CD1c-positive myeloid dendritic cell (primary cell): Measurements from ENCODE around the gene NRIP2.

Experiments used
- DNase-seq: peaks from one replicate; pipeline ENCODE4 v3.0.0-alpha.2; 2016; ENCODE audit errors: extremely low spot score

NRIP2 gene

DNA sequence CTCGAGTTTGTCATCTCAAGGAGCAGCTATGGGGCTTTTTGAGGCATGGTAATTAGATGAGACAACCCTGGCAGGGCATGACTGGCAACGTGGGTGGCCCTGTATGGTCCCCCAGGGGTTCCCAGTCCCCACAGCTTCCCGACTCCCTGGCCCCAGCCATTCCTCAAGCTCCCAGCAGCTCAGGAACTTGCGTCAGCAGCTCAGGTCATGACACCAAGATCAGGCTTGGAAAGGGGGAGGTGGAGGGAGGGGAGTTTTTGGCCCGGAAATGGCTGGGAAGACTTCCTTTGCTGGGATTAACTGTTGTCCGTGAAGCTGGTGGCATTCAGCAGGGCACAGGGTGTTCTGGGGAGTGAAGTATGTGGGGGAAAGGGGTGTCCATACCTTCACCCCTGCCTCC is 10.4 kb upstream of the NRIP2 start:
- DNase-seq, result no peak

DNA sequence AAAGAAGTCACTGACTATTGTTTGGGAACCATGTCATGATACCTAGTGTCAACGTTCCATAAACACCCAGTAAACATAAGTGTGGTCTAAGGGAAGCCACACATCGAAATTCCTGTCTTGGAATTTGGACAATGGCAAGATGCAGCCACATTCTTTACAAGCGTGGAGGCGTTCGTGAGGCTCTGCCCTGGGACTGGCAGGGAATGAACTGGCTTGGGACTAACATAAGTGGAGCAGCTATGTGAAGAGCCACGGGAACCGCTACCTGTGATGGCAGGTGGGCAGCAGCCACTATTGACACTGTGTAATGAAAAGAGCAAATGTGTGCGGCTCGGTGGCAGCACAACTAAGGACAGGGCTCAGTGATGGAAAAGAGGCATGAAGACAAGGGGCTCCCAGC is 10.0 kb upstream of the NRIP2 start:
- DNase-seq, result no peak

DNA sequence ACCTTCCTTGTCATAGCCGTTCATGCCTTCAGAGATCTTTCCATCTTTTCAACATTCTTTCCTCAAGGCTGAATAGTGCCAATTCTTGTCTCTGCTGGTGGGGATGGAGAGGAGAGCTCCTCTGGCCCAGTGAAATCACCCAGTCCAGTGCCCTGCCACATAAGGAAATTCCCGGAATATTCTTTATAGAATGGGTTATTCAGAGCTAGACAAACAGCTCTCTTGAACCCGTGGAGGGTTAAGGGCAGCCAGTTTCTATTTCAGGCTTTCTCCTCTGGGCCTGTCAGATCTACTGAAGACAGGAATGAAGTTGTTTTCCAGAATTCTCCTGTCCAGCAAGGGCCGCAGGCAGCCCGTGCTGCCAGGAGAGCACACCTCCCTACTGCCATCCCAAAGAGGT is 8.1 kb upstream of the NRIP2 start:
- DNase-seq, result no peak

DNA sequence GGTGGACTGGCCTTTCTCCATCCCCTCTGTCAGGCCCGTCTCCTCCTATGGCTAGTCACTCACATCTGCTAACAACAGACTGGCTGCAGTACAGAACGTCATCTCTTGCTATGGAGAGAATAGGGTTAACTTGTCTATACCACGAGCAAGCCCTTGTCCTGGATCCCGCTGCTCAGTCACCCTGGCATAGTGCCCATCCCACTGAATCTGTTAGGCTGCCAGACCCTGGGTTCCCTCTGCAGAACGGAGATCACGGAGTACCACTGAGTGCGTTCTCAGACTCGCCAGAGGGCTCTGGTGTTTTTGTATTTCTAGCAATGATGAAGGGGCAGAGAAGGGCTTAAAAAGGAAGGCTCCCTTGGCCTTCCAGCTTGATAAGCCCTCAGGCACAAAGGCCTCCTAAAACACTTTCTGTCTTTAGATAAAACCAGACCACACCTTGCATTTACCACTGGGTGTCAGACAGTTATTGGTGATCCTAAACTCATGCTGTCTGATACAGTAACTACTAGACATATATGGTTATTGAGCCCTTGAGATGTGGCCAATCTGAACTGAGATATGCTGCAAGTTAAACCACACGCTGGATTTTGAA is 6.3 kb upstream of the NRIP2 start:
- DNase-seq, result no peak

DNA sequence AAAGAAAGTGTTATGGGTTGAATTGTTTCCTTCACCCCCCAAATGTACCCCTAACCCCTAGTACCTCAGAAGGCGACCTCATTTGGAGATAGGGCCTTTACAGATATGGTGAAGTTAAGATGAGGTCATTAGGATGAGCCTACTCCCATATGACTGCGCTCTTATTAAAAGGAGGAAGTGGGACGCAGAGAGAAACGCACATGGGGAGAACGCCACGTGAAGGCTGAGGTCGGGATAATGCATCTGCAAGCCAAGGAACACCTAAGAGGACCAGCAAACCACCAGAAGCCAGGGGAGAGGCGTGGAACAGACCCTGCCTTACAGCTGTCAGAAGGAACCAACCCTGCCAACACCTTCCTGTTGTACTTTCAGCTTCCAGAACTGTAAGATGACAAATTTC is 1.7 kb upstream of the NRIP2 start:
- DNase-seq, result peak; percentile 36

DNA sequence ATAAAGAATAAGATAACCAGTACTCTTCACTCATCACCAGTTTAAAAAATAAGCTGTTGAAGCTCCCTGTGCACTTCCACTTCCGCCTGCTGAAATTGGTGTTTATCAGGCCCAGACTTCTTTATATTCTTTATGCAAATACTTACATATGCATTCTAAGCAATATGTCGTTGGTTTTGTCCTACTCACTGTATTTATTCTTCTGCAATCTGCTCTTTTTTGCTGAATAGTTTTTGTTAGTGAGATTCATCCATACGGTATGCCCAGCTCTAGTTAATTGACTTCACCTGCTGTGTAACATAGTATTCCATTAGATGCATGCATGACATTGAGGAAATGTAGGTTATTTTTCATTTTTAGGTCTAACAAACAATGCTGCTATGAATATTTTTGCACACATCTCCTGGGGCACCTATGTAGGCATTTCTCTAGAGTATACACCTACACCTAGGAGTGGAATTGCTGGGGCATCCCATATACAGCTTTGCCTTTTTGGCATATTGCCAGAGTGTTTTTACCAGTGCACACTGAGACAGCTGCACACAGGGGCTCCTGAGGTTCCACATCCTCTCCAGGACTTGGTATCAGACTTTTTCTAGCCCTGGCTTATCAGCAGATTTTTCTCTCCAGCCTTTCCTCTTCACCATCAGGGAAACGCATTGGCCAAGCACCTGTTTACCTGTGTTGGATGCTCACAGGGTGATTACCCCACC is 1.0 kb upstream of the NRIP2 start:
- DNase-seq, result no peak

DNA sequence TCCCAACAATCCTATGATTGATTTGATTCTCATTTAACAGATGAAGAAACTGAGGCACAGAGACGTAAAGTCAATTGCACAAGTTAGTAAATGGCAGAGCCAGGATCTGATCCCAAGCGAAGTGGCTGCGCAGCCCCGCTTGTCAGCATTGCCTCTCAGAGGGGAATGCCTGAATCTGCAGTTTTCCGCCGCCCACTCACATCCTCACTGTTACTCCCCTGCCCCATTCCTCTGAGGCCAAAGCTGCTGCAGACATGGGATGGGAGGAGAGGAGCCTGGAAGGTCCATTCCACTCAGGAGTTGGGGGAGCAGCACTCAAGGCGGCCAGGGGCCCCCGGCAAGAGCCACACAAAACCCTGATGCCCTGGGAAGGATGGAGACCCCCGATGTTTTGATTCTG is 1.0 kb downstream of the NRIP2 start:
- DNase-seq, result no peak

DNA sequence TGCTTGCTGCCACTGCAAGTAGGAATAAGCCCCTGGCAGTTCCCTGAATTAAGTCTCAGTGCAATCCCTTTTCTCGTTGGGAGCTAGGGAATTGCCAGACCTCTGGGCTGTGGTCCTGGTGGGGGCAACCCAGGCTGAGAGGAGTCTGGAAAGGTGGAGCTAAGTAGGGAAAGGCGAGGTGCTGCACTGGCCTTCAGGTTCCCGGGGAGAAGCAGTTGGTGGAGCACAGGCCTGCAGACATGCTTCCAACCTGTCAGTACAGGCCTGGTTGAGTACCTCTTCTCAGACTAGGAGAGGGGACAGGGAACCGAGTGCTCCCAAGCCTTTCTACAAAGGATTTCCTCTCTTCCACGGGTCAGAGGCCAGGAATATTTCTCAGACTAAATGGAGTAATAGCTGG is 1.5 kb downstream of the NRIP2 start:
- no peak for DNase-seq

DNA sequence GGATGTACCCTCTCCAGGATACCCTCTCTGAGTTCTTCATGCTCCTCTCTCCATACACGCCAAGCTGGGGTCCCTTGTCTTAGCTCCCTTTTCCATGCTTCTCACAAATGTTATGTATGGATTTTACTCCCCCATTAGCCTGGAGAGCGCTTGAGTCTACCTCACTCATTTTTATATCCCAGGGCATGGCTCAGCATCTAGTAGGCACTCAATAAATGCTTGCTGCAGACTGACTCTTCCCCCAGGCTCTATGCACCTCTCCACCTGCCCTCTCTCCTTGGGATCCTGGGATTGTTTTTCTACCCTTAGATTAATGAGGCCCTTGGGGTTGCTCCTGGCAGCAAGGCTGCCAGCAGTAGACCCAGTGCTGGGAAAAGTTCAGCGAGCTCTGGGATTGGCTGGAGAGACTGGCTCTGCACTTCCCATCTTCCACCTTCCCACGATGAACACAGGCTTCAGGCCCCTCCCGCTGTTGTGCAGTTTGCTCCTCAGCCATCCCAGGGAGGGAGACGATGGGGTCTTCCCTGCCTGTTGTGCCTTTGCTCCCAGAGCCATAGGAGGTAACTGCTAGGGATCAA is 2.2 kb downstream of the NRIP2 start:
- no peak for DNase-seq

DNA sequence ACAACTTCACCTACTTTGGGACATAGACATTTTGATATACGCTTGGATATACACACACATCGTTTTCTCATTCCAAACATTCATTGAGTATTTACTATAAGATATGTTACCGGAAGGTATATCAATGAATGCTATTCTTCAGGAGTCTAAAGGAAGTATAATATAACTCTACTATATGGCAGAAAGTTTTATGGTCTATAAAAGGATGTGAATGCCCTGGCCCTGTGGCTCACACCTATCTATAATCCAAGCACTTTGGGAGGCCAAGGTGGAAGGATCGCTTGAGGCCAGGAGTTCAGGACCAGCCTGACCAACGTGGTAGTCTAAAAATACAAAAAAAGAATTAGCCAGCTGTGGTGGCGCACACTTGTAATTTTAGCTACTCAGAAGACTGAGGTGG is 5.6 kb downstream of the NRIP2 start:
- DNase-seq, result no peak

DNA sequence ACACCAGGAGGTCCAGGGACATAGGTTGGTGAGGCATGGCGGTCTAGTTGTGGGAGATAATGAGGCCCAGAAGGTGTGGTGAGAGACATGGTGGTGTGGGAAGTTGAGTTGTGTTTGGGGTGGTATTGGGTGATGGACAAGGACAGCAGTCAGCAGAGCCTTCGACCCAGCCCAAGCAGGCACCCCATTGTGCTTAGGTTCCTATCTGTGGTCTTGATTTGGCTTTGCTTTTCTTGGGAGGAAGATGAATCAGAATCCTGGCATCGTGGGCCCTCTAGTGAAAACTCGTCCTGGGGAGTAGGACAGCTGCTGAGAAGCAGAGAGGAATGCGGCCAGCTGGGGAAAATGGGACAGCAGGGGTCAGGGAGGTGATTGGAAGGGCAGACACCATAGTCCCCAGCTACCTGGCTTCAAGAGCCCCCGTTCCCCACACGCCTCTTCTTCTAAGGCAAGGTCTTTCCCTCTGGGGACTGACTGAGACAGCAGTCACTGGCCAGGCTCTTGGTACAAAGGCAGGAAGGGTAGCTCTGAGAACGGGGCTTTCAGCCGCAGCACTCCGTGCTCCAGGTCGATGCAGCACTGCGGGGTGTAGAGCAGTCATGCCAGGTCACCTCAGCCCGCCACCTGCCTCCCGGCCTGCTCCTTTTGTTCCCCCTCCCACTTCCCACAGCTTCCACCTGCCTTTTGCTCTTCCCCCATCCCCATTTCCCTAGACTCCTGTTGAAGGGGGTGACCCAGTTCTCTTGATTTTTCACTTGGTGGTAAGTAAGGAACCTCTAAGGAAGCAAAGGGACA is 7.9 kb downstream of the NRIP2 start:
- DNase-seq, result no peak

DNA sequence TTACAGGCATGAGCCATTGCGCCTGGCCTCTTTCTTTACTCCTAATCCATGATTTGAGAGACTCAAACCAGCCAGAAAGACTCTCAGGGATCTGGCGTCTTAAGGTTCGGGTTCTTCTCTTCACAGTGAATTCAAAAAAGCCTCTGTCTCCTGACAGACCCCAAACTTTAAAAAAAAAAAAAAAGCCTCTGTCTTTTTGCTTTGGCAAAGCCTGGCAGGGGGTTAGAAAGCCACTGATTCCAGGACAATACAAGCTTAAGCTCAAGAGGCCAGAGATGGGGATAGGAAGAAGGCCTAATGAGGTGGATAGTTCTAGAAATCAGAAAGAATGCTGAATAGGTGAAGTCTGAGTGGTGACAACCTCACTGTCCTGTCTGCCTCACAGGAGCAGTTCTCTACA is 8.8 kb downstream of the NRIP2 start:
- no peak for DNase-seq

DNA sequence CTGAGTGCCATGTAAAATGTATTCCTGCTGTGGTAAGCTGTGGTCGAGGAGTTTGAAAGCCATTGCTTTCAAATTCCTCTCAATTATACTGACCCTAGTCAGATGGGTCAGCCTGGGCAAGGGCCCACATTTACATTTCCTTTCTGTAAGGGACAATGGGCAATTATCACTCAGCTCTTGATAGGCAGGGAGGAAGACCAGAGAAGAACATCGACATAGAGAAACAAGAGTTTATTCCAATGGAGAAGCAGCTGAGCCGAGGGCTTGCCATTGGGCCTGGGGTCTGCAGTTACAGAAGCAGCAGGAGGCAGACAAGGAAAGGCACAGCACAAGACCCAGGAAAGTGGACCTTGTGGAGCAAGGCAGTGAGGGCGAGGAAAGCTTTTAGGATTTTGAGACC is 9.7 kb downstream of the NRIP2 start:
- no peak for DNase-seq

DNA sequence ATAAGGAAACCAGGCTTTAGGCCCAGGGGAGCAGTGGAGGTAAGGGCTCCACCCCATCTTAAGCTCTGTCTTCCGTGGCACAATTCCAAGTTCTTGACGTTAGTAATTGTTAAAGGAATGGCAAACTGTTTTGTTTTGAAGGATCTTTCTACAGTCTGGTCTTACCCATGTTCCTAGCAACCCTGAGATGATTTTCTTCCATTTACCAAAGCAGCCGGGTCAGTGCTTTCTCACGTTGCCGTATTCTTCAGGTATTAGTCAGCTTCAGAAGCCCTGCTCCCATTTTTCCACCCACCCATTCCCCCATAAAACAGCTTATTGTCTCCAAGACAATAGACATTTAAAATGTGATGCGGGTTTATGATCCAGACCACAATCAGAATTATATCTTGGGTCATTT is 10.3 kb downstream of the NRIP2 start:
- no peak for DNase-seq

DNA sequence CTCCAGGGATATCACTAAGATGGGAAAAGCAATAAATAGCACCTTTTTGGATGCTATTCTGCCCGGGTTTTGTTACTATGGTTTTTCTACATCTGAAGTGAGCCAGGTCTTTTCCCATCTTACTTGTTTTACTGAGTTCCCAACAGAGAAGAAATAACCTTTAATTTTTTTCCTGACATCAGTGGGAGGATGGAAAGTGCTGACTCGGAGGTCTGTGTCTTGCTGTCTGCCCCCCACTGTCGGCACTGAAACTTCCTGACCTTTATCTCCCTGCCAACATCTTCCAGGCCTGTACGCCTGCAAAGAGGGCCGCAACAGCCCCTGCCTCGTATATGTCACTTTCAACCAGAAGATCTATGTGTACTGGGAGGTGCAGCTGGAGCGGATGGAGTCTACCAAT is 11.4 kb downstream of the NRIP2 start:
- DNase-seq, result no peak

DNA sequence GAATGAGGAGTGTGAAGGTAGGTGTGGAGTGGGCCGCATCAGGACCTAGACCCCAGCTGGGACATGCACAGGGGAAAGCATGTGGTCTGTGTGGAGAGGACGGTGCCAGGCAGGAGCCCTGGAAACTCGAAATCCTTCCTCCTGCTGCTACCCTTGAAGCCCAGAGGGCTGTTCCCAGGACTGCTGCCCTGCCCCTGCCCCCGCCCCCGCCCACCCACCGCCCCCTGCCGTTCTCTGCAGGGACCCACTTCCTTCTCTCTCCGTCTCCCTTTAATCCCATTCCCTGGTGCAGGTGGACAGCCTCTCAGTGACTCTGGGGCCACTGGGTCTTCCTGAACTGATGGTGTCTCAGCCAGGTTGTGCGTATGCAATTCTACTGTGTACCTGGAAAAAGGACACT is 14.4 kb downstream of the NRIP2 start:
- DNase-seq, result no peak

DNA sequence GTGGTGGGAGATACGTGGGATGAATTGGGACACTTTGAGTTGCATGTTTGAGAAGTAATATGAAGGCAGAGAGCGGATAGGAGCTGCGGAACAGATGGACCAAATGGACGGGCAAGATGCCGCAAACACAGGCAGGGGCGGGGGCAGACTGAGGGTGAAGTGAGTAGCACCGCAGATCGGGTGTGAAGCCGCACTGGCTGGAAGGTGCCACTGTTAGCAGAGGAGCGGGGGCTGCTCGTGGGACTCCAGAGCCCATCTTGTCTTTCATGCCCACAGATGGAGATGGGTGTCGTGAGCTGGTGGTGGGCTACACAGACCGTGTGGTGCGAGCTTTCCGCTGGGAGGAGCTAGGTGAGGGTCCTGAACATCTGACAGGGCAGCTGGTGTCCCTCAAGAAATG is 15.0 kb downstream of the NRIP2 start:
- no peak for DNase-seq

DNA sequence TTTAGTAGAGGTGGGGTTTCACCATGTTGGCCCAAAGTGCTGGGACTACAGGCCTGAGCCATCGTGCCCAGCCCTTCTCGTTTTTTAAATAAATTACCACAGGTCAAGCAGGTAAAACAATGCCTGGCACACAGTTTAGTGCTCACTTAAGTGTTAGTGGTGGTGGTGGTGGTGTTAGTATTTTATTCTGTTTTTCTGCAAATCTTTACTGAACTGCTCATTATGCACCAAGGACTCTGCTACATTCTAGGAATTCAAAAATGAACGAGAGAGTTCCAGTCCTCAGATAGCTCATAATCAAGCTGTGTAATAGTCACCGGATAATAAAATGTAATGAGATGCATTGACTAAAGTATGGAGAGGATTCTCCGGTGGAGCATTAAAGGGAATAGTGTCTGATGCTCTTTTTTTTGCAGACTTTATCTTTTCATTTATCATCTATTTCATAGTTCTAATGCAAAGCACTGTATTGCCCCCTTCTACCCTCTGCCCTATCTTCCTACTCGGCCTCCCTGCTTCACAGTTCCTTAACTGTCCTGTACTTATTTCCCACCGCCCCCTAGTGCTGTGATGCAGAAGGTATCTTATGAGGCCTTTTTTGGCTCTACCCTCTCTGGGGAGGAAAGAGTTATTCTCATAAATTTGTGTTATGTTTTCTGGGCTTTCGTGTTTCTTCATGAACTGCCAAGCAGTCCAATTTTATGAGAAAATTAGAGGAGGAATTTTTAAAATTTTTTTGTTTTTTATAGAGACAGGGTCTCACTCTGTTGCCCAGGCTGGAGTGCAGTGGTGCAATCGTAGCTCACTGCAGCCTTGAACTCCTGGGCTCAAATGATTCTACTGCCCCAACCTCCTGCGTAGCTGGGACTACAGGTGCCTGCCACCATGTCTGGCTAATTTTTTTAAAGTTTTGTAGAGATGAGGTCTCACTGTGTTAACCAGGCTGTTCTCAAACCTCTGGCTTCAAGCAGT is 21.3 kb downstream of the NRIP2 start:
- DNase-seq, result peak; percentile 71

DNA sequence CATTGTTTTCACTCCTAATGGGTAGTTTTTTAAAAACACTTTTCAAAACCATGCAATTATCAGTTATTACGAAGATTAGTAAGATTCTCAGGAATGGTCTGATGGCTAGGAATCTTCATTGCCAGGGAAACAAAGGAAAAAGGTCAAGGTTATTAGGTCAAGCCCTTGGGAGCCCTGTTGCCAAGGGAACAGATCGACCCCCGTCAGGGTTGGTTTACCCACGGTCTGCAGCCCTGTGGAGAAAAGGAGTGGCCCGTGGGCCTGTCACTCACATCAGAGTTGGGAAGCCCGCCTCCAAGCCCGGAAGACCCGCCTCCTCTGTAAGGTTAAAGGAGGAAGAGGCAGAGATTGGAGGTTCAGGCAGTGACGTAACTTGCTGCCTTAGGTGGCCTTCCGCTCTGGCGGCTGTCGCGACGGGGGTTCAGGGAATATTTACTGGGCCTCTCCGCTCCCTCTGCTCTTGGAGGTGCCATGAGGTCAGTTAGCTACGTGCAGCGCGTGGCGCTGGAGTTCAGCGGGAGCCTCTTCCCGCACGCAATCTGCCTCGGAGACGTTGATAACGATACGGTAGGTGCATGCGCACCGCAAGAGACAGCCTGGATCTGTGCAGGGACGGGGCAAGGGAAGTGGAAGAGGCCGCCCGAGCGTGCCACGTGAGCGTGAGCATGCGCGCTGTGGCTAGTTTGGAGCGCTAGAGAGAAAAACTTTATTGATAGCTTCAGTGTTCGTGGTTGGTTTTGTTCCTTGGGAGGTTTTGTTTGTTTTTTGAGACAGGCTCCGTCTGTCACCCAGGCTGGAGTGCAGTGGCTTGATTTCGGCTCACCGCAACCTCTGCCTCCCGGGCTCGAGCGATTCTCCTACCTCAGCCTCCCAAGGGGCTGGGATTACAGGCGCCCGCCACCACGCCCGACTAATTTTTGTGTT is 22.3 kb downstream of the NRIP2 start, which contains the start of gene ITFG2:
Gene ITFG2, plus strand, starts transcription at position 379 of the 924 bp plus-strand sequence. Its CDS starts 93 bp downstream, at position 472.
- peak; percentile 98 for DNase-seq

DNA sequence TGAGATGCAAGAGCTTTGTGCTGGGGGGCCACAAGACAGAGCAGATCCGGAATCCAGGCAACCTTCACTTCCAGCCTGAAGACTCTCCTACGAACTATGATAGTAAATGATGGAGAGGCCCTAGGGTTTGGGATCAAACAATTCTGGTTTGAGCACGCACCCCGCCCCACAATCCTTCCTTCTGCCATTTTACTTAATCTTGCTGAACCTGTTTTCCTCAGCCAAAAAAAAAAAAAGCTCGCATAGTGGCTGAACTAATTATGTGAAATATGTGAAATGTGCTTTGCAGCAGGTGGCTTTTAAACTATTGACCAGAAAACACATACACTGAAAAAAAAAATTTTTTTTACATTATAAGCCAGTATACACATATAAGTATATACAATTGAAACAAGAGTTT is 23.0 kb downstream of the NRIP2 start:
- no peak for DNase-seq
